ENCODE data around the gene SSC5D.
A peak's percentile ranks its signal among the peaks of the same experiment; 100 is the strongest.

The SSC5D gene

GRCh38 chr19:55451163-55451964, 36.9 kb upstream of the SSC5D start:
- no peak overlapping the region for H3K4me3 ChIP-seq (ENCODE audit: low read depth, low read length)
- TF ChIP-seq CTCF (IDR thresholded peaks at IDR 0.05; ENCODE audit: low read depth, low read length, missing control alignments), result no peak
- DNase-seq (ENCODE audit: low read depth), result no peak

GRCh38 chr19:55451965-55452748, 36.1 kb upstream of the SSC5D start:
- no peak for TF ChIP-seq CTCF (IDR thresholded peaks at IDR 0.05; ENCODE audit: low read depth, low read length, missing control alignments)
- no peak for DNase-seq (ENCODE audit: low read depth)
- no peak overlapping the region for H3K4me3 ChIP-seq (ENCODE audit: low read depth, low read length)

- no peak overlapping the region for H3K4me3 ChIP-seq (ENCODE audit: low read depth, low read length)
- TF ChIP-seq CTCF (IDR thresholded peaks at IDR 0.05; ENCODE audit: low read depth, low read length, missing control alignments), result no peak
- no peak for DNase-seq (ENCODE audit: low read depth)
Measured at GRCh38 chr19:55452749-55453346, 35.4 kb upstream of the SSC5D start.

GRCh38 chr19:55453511-55454260, 34.5 kb upstream of the SSC5D start:
- no peak overlapping the region for H3K4me3 ChIP-seq (ENCODE audit: low read depth, low read length)
- DNase-seq (ENCODE audit: low read depth), result no peak
- no peak for TF ChIP-seq CTCF (IDR thresholded peaks at IDR 0.05; ENCODE audit: low read depth, low read length, missing control alignments)

GRCh38 chr19:55454787-55455243, 33.4 kb upstream of the SSC5D start:
- no peak for DNase-seq (ENCODE audit: low read depth)
- TF ChIP-seq CTCF (IDR thresholded peaks at IDR 0.05; ENCODE audit: low read depth, low read length, missing control alignments), result peak; percentile 75
- no peak overlapping the region for H3K4me3 ChIP-seq (ENCODE audit: low read depth, low read length)

- H3K4me3 ChIP-seq (ENCODE audit: low read depth, low read length), result no peak overlapping the region
- DNase-seq (ENCODE audit: low read depth), result no peak
- TF ChIP-seq CTCF (IDR thresholded peaks at IDR 0.05; ENCODE audit: low read depth, low read length, missing control alignments), result no peak
Measured at GRCh38 chr19:55455576-55456235, 32.5 kb upstream of the SSC5D start.

All from GM12864 (cell line).